Neutrophil (primary cell): ENCODE data around the gene UNKL.

Experiments
- H3K27ac ChIP-seq: fragments of 200-600 bp; sonication (generic); 2 replicates; pipeline ENCODE4 v1.5.1; 2016; ENCODE audit warnings: mild to moderate bottlenecking, moderate library complexity
- H3K27me3 ChIP-seq: fragments of 200-600 bp; sonication (generic); 2 replicates; pipeline ENCODE4 v1.6.0; 2016; ENCODE audit warnings: mild to moderate bottlenecking
- H3K36me3 ChIP-seq: fragments of 200-600 bp; sonication (generic); 2 replicates; pipeline ENCODE4 v1.5.1; 2017
- H3K4me1 ChIP-seq, 2 experiments: fragments of 200-600 bp in 1 of 2; sonication (generic) in 1 of 2; 1 replicate in 1 of 2; 2 replicates in 1 of 2; pipeline versions ENCODE4 v1.5.1 to v1.6.1; 2013 to 2016; ENCODE audit warnings: low read depth in 1 of 2, low read length in 1 of 2, mild to moderate bottlenecking in 1 of 2, moderate library complexity in 1 of 2; ENCODE audit not compliant: control insufficient read depth in 1 of 2, insufficient read depth in 1 of 2
- H3K4me3 ChIP-seq, 2 experiments: fragments of 200-600 bp in 1 of 2; sonication (generic) in 1 of 2; 1 replicate in 1 of 2; 2 replicates in 1 of 2; pipeline ENCODE4 v1.5.1; 2013 to 2016; ENCODE audit warnings: low read depth in 1 of 2, low read length in 1 of 2, mild to moderate bottlenecking in 1 of 2, moderate library complexity in 1 of 2
- H3K9me3 ChIP-seq: fragments of 200-600 bp; sonication (generic); 2 replicates; pipeline ENCODE4 v1.5.1; 2016
- CTCF ChIP-seq: fragments of 200-600 bp; sonication (generic); IDR thresholded peaks from 2 replicates; pipeline ENCODE4 v1.5.1; 2016; ENCODE audit warnings: antibody characterized with exemption

The UNKL gene

GRCh38 chr16:1439058-1439698 is 24.7 kb upstream of the UNKL start:
- H3K9me3 ChIP-seq, result no peaks in the 10 kb centered on the region
- peaks cover 4% of the 10 kb centered on the region for H3K27me3 ChIP-seq
- no peaks in the 10 kb centered on the region for H3K4me1 ChIP-seq
- no peak for TF ChIP-seq CTCF
- H3K4me3 ChIP-seq, result no peak overlapping the region
- H3K27ac ChIP-seq, result no peak overlapping the region
- no peaks in the 10 kb centered on the region for H3K36me3 ChIP-seq

- H3K36me3 ChIP-seq, result no peaks in the 10 kb centered on the region
- no peak for TF ChIP-seq CTCF
- peaks cover 11% of the 10 kb centered on the region for H3K27me3 ChIP-seq
- no peak overlapping the region for H3K27ac ChIP-seq
- no peaks in the 10 kb centered on the region for H3K4me1 ChIP-seq
- H3K4me3 ChIP-seq, result no peak overlapping the region
- H3K9me3 ChIP-seq, result no peaks in the 10 kb centered on the region
These were observed 23.9 kb upstream of the UNKL start for GRCh38 chr16:1438229-1439057.

- Histone ChIP-seq H3K9me3 (no peaks in the 10 kb centered on the region), H3K27ac (no peak overlapping the region), H3K4me1 (no peaks in the 10 kb centered on the region), H3K27me3 (peaks cover 19% of the 10 kb centered on the region), H3K4me3 (no peak overlapping the region), H3K36me3 (no peaks in the 10 kb centered on the region)
- no peak for TF ChIP-seq CTCF
These were observed 23.1 kb upstream of the UNKL start for GRCh38 chr16:1437606-1438005.

GRCh38 chr16:1436731-1437355 is 22.3 kb upstream of the UNKL start:
- H3K4me3 ChIP-seq, result no peak overlapping the region
- no peak for TF ChIP-seq CTCF

GRCh38 chr16:1435921-1436697 is 21.6 kb upstream of the UNKL start:
- H3K27me3 ChIP-seq, result peaks cover 34% of the 10 kb centered on the region

More at GRCh38 chr16:1436731-1437355, 22.3 kb upstream of the UNKL start:
- no peak overlapping the region for H3K27ac ChIP-seq
- no peaks in the 10 kb centered on the region for H3K4me1 ChIP-seq
- H3K27me3 ChIP-seq, result peaks cover 27% of the 10 kb centered on the region
- no peaks in the 10 kb centered on the region for H3K9me3 ChIP-seq
- no peaks in the 10 kb centered on the region for H3K36me3 ChIP-seq

More at GRCh38 chr16:1435921-1436697, 21.6 kb upstream of the UNKL start:
- no peaks in the 10 kb centered on the region for H3K9me3 ChIP-seq
- H3K4me1 ChIP-seq, result no peaks in the 10 kb centered on the region
- no peaks in the 10 kb centered on the region for H3K36me3 ChIP-seq
- no peak overlapping the region for H3K27ac ChIP-seq
- TF ChIP-seq CTCF, result no peak
- no peak overlapping the region for H3K4me3 ChIP-seq
